ENCODE results near the gene RPL28.
"Not testable (repeated sequence)": the region's sequence is repeated elsewhere in the genome, so short reads cannot be mapped to it uniquely, and the experiment has no call there.

RPL28 gene

DNA sequence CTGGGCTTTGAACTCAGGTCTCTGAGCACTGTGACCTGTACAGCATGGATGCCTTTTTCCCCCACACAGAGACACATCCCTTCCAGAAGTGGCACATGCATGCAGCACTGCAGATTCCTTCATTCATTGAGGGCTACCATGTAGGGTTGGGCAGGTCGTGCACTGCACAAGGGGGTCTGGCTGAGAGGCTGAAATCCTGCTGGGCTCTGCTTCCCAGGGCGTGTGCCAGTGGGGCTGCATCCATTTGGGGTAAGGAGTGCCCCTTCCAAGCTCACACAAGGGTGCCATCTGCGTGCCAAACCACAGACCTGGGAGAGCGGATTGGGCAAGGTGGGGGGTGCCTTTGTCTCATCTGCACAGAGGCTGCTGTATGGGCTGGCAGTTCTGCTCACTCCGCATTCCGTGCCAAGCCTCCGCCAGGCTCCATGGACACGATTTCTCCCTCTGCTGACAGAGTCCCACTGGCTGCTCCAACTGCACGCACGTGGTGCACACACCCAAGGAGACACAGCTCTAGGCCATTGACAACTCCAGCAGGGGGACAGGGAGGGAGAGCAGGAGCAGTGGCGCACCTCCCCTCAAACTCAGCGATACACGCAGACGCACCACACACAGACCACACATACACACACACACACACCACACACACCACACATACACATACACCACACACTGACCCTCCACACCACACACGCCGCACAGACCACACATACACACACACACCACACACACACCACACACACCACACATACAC, 61.9 kb downstream of the RPL28 start:
- DNase-seq (ENCODE audit: low read depth in 3 of 3, low spot score in 1 of 3) = no peak

DNA sequence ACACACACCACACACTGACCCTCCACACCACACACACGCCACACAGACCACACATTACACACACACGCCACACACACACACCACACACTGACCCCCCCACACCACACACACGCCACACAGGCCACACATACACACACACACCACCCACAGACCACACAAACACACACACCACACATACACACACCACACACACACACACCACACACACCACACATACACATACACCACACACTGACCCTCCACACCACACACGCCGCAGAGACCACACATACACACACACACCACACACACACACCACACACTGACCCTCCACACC, 62.4 kb downstream of the RPL28 start:
- DNase-seq (ENCODE audit: low read depth in 3 of 3, low spot score in 1 of 3) = not testable (repeated sequence)

- no peak for DNase-seq (ENCODE audit: low read depth in 3 of 3, low spot score in 1 of 3)
These were observed 63.7 kb downstream of the RPL28 start for GRCh38 chr19:55449469-55449868.

DNA sequence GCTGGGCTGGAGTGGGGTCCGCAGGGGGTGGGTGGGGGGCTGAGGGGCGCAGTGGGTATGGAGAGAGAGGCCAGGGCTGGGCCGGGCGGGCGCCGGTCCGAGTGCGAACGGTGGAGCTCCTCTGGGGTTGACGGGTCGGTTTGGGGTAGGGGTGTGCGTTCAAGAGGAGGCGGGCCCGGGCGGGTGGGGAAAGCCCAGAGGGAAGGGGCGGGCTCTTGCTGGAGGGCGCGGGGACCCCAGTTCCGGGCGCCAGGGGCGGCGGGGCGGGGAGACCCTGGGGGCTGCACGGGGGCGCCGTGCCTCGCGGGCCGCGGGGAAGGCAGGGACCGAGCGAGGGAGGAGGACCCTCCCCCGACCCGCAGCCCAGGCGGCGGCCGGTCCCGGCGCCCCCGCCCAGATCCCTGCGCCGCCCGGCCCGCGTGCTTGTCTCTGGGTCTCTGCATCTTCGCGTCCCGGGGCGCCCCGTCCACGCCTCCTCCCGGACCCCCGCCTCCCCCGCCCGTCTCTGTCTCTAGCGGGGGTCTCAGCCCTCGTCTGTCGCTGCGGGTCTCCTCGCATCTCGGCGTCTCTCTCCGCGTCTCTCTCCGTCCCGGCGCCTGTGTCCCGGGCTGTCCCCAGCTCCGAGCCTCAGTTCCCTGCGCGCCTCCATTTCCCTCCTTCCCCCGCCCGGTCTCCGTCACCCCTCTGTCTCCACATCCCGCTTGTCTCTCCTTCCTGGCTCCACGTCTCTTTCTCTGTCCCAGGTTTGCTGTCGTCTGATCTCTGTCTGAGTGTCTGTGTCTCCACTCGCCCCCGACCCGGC, 65.6 kb downstream of the RPL28 start:
- no peak for DNase-seq (ENCODE audit: low read depth in 3 of 3, low spot score in 1 of 3)

DNA sequence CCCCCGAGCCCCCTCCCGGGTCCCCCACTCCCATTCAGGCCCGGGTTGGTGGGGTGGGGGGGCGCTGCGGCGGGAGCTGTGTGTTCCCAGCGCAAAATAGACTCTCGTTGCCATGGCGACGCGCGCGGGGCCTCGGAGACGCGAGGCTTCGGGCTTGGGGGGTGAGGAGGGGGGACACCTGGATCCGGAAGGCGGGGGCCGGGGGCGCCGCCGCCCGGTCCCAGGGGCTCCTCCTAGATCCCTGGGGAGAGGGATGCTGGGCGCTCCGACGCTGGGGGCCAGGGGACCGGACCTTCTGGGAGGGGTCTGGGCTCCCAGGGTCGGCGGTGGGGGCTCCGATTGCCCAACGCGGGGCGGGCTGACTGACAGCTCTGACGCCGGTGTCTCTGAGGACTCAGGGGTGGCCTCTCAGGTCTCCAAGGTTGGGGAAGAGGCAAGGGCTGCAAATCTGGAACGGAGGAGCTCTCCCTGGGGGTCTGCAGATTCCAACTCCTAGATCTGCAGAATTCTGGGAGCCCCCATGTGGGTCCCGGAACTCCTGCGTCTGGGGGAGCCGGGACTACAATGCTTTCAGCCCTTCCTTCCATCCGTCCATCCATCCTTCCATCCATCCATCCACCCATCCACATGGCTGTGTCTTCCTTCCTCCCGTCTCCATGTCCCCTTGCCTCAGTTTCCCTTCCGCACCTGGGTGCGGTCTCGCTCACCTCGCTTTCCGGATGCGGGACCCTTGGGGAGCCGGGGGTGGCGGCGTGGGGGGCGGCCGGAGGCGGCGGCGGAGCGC, 66.4 kb downstream of the RPL28 start:
- no peak for DNase-seq (ENCODE audit: low read depth in 3 of 3, low spot score in 1 of 3)
